Naive B cell (primary cell): ENCODE results near the gene CRB2. TPM values are rescaled to one million over a fixed set of nuclear protein-coding genes. Genes with fewer than 3 reads are reported as not detected.

Experiments
- ATAC-seq, 2 donors: fragments of 150-1000 bp; cut with Tn5 transposase; 2 replicates each; pipeline ENCODE4 v1.10.0; 2021; ENCODE audit warnings: low read depth in 2 of 2, mild to moderate bottlenecking in 2 of 2, moderate library complexity in 2 of 2
- DNase-seq: peaks from one replicate; pipeline ENCODE4 v3.0.0; 2022
- H3K27ac Mint-ChIP-seq, 6 donors: one replicate each; pipeline ENCODE4 v1.8.0; 2020 to 2022; ENCODE audit warnings: mild to moderate bottlenecking in 6 of 6, mixed read lengths in 6 of 6, moderate library complexity in 5 of 6, inconsistent platforms in 2 of 6
- H3K27me3 Mint-ChIP-seq, 3 donors: one replicate each; pipeline ENCODE4 v1.8.0; 2021 to 2022; ENCODE audit warnings: mixed read lengths in 3 of 3, mild to moderate bottlenecking in 1 of 3
- H3K36me3 Mint-ChIP-seq, 2 donors: one replicate each; pipeline ENCODE4 v1.8.0; 2020 to 2022; ENCODE audit warnings: mixed read lengths in 2 of 2, inconsistent platforms in 1 of 2, mild to moderate bottlenecking in 1 of 2
- H3K4me1 Mint-ChIP-seq, 3 donors: one replicate each; pipeline ENCODE4 v1.8.0; 2020 to 2022; ENCODE audit warnings: mixed read lengths in 3 of 3, inconsistent platforms in 1 of 3, mild to moderate bottlenecking in 1 of 3, moderate library complexity in 1 of 3
- H3K4me3 Mint-ChIP-seq, 8 donors: one replicate each; pipeline ENCODE4 v1.8.0; 2020 to 2022; ENCODE audit warnings: mild to moderate bottlenecking in 8 of 8, mixed read lengths in 8 of 8, moderate library complexity in 8 of 8, inconsistent platforms in 2 of 8
- H3K9me3 Mint-ChIP-seq, 7 donors: one replicate each; pipeline ENCODE4 v1.8.0; 2020 to 2022; ENCODE audit warnings: mixed read lengths in 7 of 7, mild to moderate bottlenecking in 5 of 7, inconsistent platforms in 2 of 7, moderate library complexity in 1 of 7
- polyA plus RNA-seq, 6 donors: library from polyadenylated mRNA; unstranded; fragments of 300-500 nt; fragmentation: Illumina TruSeq; gene quantifications; one replicate each; pipeline ENCODE4 v1.2.3, GENCODE V29; 2021; ENCODE audit warnings: low read depth in 6 of 6

The CRB2 gene
- under 1 TPM in 2 of 6 donors, not detected in 4; 0.09 to 0.12 TPM for polyA plus RNA-seq

GRCh38 chr9:123355761-123356431, at the start of gene CRB2:
TSS of gene CRB2 (plus strand) at chr9:123356197. CDS start at chr9:123356261, 64 bp downstream.
- ATAC-seq: no peak

GRCh38 chr9:123309611-123310010, 46.4 kb upstream of the CRB2 start:
- no peak overlapping the region for H3K4me3 Mint-ChIP-seq
- no peak for DNase-seq
- H3K36me3 Mint-ChIP-seq: no peaks in the 10 kb centered on the region
- no peaks in the 10 kb centered on the region for H3K27me3 Mint-ChIP-seq
- H3K27ac Mint-ChIP-seq: no peak overlapping the region
- ATAC-seq: no peak
- peaks cover 30 to 45% (median 44%) of the 10 kb centered on the region in 3 donors for H3K4me1 Mint-ChIP-seq
- no peaks in the 10 kb centered on the region for H3K9me3 Mint-ChIP-seq

More at GRCh38 chr9:123355761-123356431, at the start of gene CRB2:
- Mint-ChIP-seq H3K27ac (peak within 1 kb of the TSS in 2 of 6 donors; percentile 47 to 79), H3K4me3 (peak within 1 kb of the TSS in 1 of 8 donors; percentile 2), H3K9me3 (no peaks in the 10 kb centered on the region), H3K27me3 (peaks cover 0 to 6% (median 0%) of the 10 kb centered on the region in 3 donors), H3K4me1 (peaks cover 20 to 30% (median 22%) of the 10 kb centered on the region in 3 donors), H3K36me3 (no peaks in the 10 kb centered on the region)
- DNase-seq: no peak

GRCh38 chr9:123310551-123311249, 45.3 kb upstream of the CRB2 start:
- Mint-ChIP-seq H3K36me3 (no peaks in the 10 kb centered on the region), H3K4me3 (no peak overlapping the region), H3K9me3 (no peaks in the 10 kb centered on the region), H3K27me3 (no peaks in the 10 kb centered on the region), H3K4me1 (peaks cover 22 to 40% (median 38%) of the 10 kb centered on the region in 3 donors), H3K27ac (peak overlapping the region in 2 of 6 donors; percentile 54 to 70)
- no peak for DNase-seq
- ATAC-seq: no peak

- H3K36me3 Mint-ChIP-seq: no peaks in the 10 kb centered on the region
- ATAC-seq: no peak
- no peaks in the 10 kb centered on the region for H3K27me3 Mint-ChIP-seq
- H3K9me3 Mint-ChIP-seq: no peaks in the 10 kb centered on the region
- no peak for DNase-seq
- peaks cover 28 to 46% (median 38%) of the 10 kb centered on the region in 3 donors for H3K4me1 Mint-ChIP-seq
- peak overlapping the region in 1 of 6 donors; percentile 54 for H3K27ac Mint-ChIP-seq
- no peak overlapping the region for H3K4me3 Mint-ChIP-seq
Observed at GRCh38 chr9:123311250-123311752, 44.7 kb upstream of the CRB2 start.

GRCh38 chr9:123312306-123312877, 43.6 kb upstream of the CRB2 start:
- DNase-seq (no peak), ATAC-seq (no peak)
- H3K27me3 Mint-ChIP-seq: no peaks in the 10 kb centered on the region
- no peaks in the 10 kb centered on the region for H3K36me3 Mint-ChIP-seq
- no peaks in the 10 kb centered on the region for H3K9me3 Mint-ChIP-seq
- H3K27ac Mint-ChIP-seq: peak overlapping the region in 3 of 6 donors; percentile 2 to 88 (median 87)
- no peak overlapping the region for H3K4me3 Mint-ChIP-seq
- peaks cover 29 to 50% (median 45%) of the 10 kb centered on the region in 3 donors for H3K4me1 Mint-ChIP-seq

DNA sequence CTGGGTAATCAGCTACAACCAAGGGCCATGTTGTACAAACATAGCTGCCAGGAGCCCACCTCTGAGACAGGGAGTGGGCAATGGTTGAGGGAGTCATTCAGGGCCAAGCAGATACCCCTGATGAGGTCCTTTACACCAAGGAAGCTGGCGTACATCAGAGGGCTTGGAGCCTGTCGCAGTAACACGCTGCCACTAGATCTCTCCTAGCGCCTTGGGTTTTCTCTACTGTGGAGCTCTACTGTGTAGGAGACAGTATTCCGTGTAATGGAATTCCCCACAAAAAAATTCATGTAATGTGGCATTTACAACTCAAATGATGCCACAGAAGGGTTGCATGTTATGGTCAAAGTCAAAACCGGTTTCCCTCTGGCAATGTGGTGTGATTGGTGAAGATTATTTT, 41.4 kb upstream of the CRB2 start:
- Mint-ChIP-seq H3K27me3 (no peaks in the 10 kb centered on the region), H3K4me3 (no peak overlapping the region), H3K4me1 (peaks cover 43 to 62% (median 59%) of the 10 kb centered on the region in 3 donors), H3K27ac (peak overlapping the region in 2 of 6 donors; percentile 3 to 52), H3K9me3 (no peaks in the 10 kb centered on the region), H3K36me3 (no peaks in the 10 kb centered on the region)
- DNase-seq: no peak
- no peak for ATAC-seq

- Mint-ChIP-seq H3K27ac (peak overlapping the region in 3 of 6 donors; percentile 3 to 78 (median 4)), H3K4me3 (peak overlapping the region in 5 of 8 donors; percentile 19 to 74 (median 39)), H3K4me1 (peaks cover 43 to 72% (median 68%) of the 10 kb centered on the region in 3 donors), H3K9me3 (no peaks in the 10 kb centered on the region), H3K27me3 (no peaks in the 10 kb centered on the region), H3K36me3 (no peaks in the 10 kb centered on the region)
- DNase-seq (no peak), ATAC-seq (no peak)
Observed at GRCh38 chr9:123315635-123316034, 40.4 kb upstream of the CRB2 start.

DNA sequence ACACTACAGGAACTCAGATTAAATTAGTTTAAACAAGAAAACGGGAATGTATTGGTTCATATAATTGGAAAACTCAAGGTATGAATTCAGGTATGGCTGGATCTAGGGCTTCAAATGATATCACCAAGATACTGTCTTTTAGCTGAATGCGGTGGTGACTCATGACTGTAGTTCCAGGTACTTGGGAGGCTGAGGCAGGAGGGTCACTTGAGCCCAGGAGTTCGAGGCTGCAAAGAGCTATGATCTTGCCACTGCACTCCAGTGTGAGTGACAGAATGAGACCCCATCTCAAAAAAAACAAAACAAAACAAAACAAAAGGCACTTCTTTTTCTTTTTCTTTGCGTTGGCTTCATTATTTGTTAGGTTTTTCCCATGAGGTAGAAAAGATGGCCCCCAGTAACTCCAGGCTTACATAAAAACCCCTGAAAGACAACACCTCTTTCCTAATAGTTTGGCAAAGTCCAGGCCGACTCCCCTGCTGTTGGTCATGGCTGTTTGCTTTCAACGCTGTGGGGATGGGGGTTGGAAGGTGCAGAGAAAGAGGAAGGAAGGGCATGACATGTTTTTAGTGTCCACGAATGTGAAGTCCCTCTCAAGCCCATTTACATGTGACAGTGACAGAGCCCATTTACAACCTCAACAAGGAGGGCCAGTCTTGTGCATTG, 39.8 kb upstream of the CRB2 start:
- no peak for DNase-seq
- no peaks in the 10 kb centered on the region for H3K9me3 Mint-ChIP-seq
- no peaks in the 10 kb centered on the region for H3K27me3 Mint-ChIP-seq
- peak overlapping the region in 4 of 6 donors; percentile 4 to 78 (median 34) for H3K27ac Mint-ChIP-seq
- H3K36me3 Mint-ChIP-seq: no peaks in the 10 kb centered on the region
- peaks cover 41 to 78% (median 68%) of the 10 kb centered on the region in 3 donors for H3K4me1 Mint-ChIP-seq
- peak overlapping the region in 7 of 8 donors; percentile 19 to 77 (median 39) for H3K4me3 Mint-ChIP-seq
- peak; percentile 57 to 69 for ATAC-seq

GRCh38 chr9:123318202-123318601, 37.8 kb upstream of the CRB2 start:
- DNase-seq: no peak
- Mint-ChIP-seq H3K9me3 (no peaks in the 10 kb centered on the region), H3K4me3 (peak overlapping the region in 2 of 8 donors; percentile 33 to 47), H3K36me3 (no peaks in the 10 kb centered on the region), H3K4me1 (peaks cover 46 to 83% (median 71%) of the 10 kb centered on the region in 3 donors), H3K27me3 (no peaks in the 10 kb centered on the region), H3K27ac (peak overlapping the region in 3 of 6 donors; percentile 62 to 90 (median 69))
- no peak for ATAC-seq

GRCh38 chr9:123318961-123319421, 37.0 kb upstream of the CRB2 start:
- H3K4me1 Mint-ChIP-seq: peaks cover 48 to 87% (median 75%) of the 10 kb centered on the region in 3 donors
- no peaks in the 10 kb centered on the region for H3K36me3 Mint-ChIP-seq
- H3K27ac Mint-ChIP-seq: peak overlapping the region in 1 of 6 donors; percentile 44
- no peak overlapping the region for H3K4me3 Mint-ChIP-seq
- DNase-seq (no peak), ATAC-seq (no peak)
- H3K27me3 Mint-ChIP-seq: no peaks in the 10 kb centered on the region
- H3K9me3 Mint-ChIP-seq: no peaks in the 10 kb centered on the region

DNA sequence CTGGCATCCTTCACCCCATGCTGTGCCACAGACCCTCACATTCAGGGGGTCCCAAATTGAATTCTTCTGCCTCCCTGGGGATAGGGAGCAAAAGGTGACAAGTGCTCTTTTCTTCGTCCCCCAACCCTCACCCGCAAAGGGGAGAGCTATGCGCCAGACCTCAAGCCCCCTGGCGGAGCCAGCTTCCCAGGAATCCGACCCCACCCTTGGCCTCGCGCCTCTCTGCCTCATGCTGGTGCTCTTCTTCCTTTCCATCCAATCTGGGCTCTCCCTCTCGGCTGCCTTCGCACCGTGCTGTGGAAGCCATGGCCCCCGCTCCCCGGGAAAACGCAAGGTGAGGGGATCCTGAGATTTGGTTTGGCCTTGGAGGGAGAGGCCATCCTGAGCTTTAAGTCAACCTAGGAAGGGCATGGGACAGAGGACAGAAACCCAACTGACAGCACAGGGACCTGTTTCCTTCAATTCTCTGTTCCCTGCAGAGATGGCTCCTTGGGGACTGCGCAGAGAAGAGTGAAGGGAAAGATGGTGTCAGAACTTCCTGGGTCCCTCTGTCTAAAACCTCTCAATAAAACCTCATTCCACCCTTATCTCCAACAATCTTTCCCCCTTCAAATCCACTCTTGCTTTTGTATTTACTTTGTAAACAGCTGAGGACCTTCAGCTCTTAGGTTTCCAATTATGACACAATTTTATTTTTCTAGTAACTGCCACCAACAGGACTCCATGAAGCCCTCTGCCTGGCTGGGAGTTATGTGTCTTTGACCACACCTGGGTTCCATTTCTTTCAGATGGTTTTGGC, 36.3 kb upstream of the CRB2 start:
- Mint-ChIP-seq H3K27ac (peak overlapping the region in 4 of 6 donors; percentile 18 to 69 (median 34)), H3K4me1 (peaks cover 55 to 90% (median 78%) of the 10 kb centered on the region in 3 donors), H3K4me3 (no peak overlapping the region), H3K36me3 (no peaks in the 10 kb centered on the region), H3K27me3 (no peaks in the 10 kb centered on the region), H3K9me3 (no peaks in the 10 kb centered on the region)
- ATAC-seq (no peak), DNase-seq (no peak)

GRCh38 chr9:123320814-123321213, 35.2 kb upstream of the CRB2 start:
- Mint-ChIP-seq H3K4me1 (peaks cover 60 to 93% (median 84%) of the 10 kb centered on the region in 3 donors), H3K27ac (peak overlapping the region in 2 of 6 donors; percentile 74 to 92)

More at GRCh38 chr9:123320814-123321213, 35.2 kb upstream of the CRB2 start:
- no peaks in the 10 kb centered on the region for H3K36me3 Mint-ChIP-seq
- H3K4me3 Mint-ChIP-seq: no peak overlapping the region
- H3K9me3 Mint-ChIP-seq: no peaks in the 10 kb centered on the region
- no peak for DNase-seq
- no peak for ATAC-seq
- H3K27me3 Mint-ChIP-seq: no peaks in the 10 kb centered on the region
